Measurements from ENCODE around the gene CPLANE1.

DNA sequence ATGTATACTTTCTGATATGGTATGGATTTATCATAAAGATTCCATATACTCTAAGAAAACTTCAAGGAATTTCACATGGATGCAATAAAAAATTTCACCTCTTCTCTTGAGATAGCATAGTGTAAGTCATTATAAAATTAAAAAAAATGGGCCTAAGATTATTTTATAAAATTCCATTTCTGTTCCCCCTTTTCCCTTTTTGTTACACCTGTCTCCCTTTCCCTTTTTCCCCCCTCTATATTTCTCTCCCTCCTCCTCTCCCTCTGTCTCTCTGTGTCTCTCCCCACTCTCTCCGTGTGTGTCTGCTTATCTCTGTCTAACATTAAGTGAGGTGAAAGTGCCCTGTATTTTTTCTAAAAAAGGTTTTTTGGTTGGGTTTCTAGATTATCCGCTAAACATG lies 192.4 kb downstream of the CPLANE1 start:
- no peak for TF ChIP-seq CTCF (IDR thresholded peaks at IDR 0.05)
- TF ChIP-seq POLR2A (IDR thresholded peaks at IDR 0.05) = no peak

Measured in body of pancreas (tissue), 4 donors.